PC-3 (cell line): ENCODE measurements around the gene VWDE. TPM values are rescaled to one million over a fixed set of nuclear protein-coding genes. Genes with fewer than 3 reads are reported as not detected.

ENCODE experiments used
- ATAC-seq: fragments of 200-7000 bp; cut with Tn5 transposase; 2 replicates; pipeline ENCODE4 v1.9.1; 2020; ENCODE audit warnings: mild to moderate bottlenecking, moderate library complexity
- BruUV-seq: library from RNA; stranded (reverse); fragments of 400-500 nt; replicated peaks from 2 replicates; lab custom pipeline; 2021; lab: Mats Ljungman, UMichigan
- CTCF ChIA-PET: fragments of 300-600 bp; sonication (Branson Sonifier 250); formaldehyde crosslinking; loops from one replicate; lab custom pipeline; 2022; ENCODE audit warnings: antibody characterized with exemption; lab: Charles Lee
- POLR2A ChIA-PET: fragments of 300-600 bp; sonication (Branson Sonifier 250); formaldehyde crosslinking; loops from one replicate; lab custom pipeline; 2022; ENCODE audit warnings: antibody characterized with exemption; ENCODE audit not compliant: unreplicated experiment; lab: Charles Lee
- DNase-seq: peaks from one replicate; pipeline ENCODE4 v3.0.0-alpha.2; 2015
- H2AFZ ChIP-seq: fragments of 300-600 bp; sonication (generic); 2 replicates; pipeline ENCODE4 v1.6.0; 2016; ENCODE audit warnings: antibody characterized with exemption, low read length
- H3F3A ChIP-seq: fragments of 300-600 bp; sonication (generic); one replicate; pipeline ENCODE4 v1.6.0; 2017; ENCODE audit warnings: antibody characterized with exemption, low read length, control low read depth, mild to moderate bottlenecking; ENCODE audit not compliant: unreplicated experiment
- H3K27ac ChIP-seq: fragments of 300-600 bp; sonication (generic); 2 replicates; pipeline ENCODE4 v1.5.1; 2016; ENCODE audit warnings: mild to moderate bottlenecking, low read length
- H3K27me3 ChIP-seq: fragments of 300-600 bp; sonication (generic); 2 replicates; pipeline ENCODE4 v1.6.1; 2016; ENCODE audit warnings: low read length, mixed read lengths
- H3K36me3 ChIP-seq: fragments of 300-600 bp; sonication (generic); 2 replicates; pipeline ENCODE4 v1.6.1; 2016; ENCODE audit warnings: low read depth, mixed run types, low read length, mixed read lengths
- H3K4me1 ChIP-seq: fragments of 300-600 bp; sonication (generic); 2 replicates; pipeline ENCODE4 v1.5.1; 2016; ENCODE audit warnings: low read length; ENCODE audit not compliant: insufficient read depth
- H3K4me2 ChIP-seq: fragments of 300-600 bp; sonication (generic); 2 replicates; pipeline ENCODE4 v1.6.0; 2016; ENCODE audit warnings: low read length
- H3K4me3 ChIP-seq: fragments of 300-600 bp; sonication (generic); 2 replicates; pipeline ENCODE4 v1.5.1; 2016; ENCODE audit warnings: mild to moderate bottlenecking, low read length, mixed read lengths
- H3K79me2 ChIP-seq: fragments of 300-600 bp; sonication (generic); 2 replicates; pipeline ENCODE4 v1.6.1; 2017; ENCODE audit warnings: low read length, mixed read lengths
- H3K9ac ChIP-seq: fragments of 300-600 bp; sonication (generic); 2 replicates; pipeline ENCODE4 v1.6.0; 2016; ENCODE audit warnings: mild to moderate bottlenecking, low read length
- H3K9me2 ChIP-seq: fragments of 300-600 bp; sonication (generic); replicated peaks from 2 replicates; pipeline ENCODE4 v1.6.1; 2016; ENCODE audit warnings: mixed run types, low read length, mixed read lengths
- H3K9me3 ChIP-seq: fragments of 300-600 bp; sonication (generic); 2 replicates; pipeline ENCODE4 v1.6.1; 2016; ENCODE audit warnings: low read length, mixed read lengths
- H4K20me1 ChIP-seq: fragments of 300-600 bp; sonication (generic); 2 replicates; pipeline ENCODE4 v1.6.1; 2016; ENCODE audit warnings: low read length, mixed read lengths
- CTCF ChIP-seq: fragments of 300-600 bp; sonication (generic); conservative IDR thresholded peaks from 2 replicates; pipeline ENCODE4 v1.5.1; 2017; ENCODE audit warnings: antibody characterized with exemption, low read depth, mild to moderate bottlenecking, low read length
- EZH2 ChIP-seq: fragments of 300-600 bp; sonication (generic); IDR thresholded peaks from one replicate; pipeline ENCODE4 v1.6.1; 2017; ENCODE audit warnings: antibody characterized with exemption, mild to moderate bottlenecking, low read length; ENCODE audit not compliant: unreplicated experiment
- EZH2phosphoT487 ChIP-seq: fragments of 300-600 bp; sonication (generic); IDR thresholded peaks from 2 replicates; pipeline ENCODE4 v1.6.1; 2018; ENCODE audit warnings: mild to moderate bottlenecking, antibody characterized with exemption, low read length, borderline replicate concordance
- intact Hi-C: fragments of 100-400 bp; cut with micrococcal nuclease; formaldehyde crosslinking; loops from 2 replicates; pipeline ENCODE4 v1.9.0; 2023
- total RNA-seq: library from RNA; depleted of rRNA; stranded (reverse); fragments of >200 nt; gene quantifications from 2 replicates; pipeline ENCODE4 v1.2.3, GENCODE V29; 2014

The VWDE gene
- total RNA-seq, 1 experiment from 2014 or later = 7.7 TPM

GRCh38 chr7:12444785-12445184, 41.1 kb upstream of the VWDE start:
- ATAC-seq (no peak), DNase-seq (no peak)
- CTCF ChIA-PET = no interaction called here
- H3K9me2 ChIP-seq = no peaks in the 10 kb centered on the region
- H3K9me3 ChIP-seq = no peaks in the 10 kb centered on the region
- H3K4me3 ChIP-seq = no peak overlapping the region
- no peak overlapping the region for H3K27ac ChIP-seq
- H3K36me3 ChIP-seq = no peaks in the 10 kb centered on the region
- H4K20me1 ChIP-seq = no peaks in the 10 kb centered on the region
- H2AFZ ChIP-seq = no peak overlapping the region
- H3K79me2 ChIP-seq = no peaks in the 10 kb centered on the region
- H3F3A ChIP-seq = no peaks in the 10 kb centered on the region
- H3K4me2 ChIP-seq = no peak overlapping the region
- no peaks in the 10 kb centered on the region for H3K27me3 ChIP-seq
- BruUV-seq = no TSS peak
- no peaks in the 10 kb centered on the region for H3K4me1 ChIP-seq
- POLR2A ChIA-PET = no interaction called here
- intact Hi-C loops = no loop called here
- TF ChIP-seq EZH2phosphoT487 (no peak), CTCF (no peak), EZH2 (no peak)
- no peak overlapping the region for H3K9ac ChIP-seq

- DNase-seq (no peak), ATAC-seq (no peak)
- BruUV-seq = no TSS peak
- ChIA-PET POLR2A (no interaction called here), CTCF (no interaction called here)
- Histone ChIP-seq H3K36me3 (no peaks in the 10 kb centered on the region), H3K9me3 (no peaks in the 10 kb centered on the region), H3K79me2 (no peaks in the 10 kb centered on the region), H3K9ac (no peak overlapping the region), H3K4me2 (no peak overlapping the region), H3K4me1 (peaks cover 14% of the 10 kb centered on the region), H3K9me2 (no peaks in the 10 kb centered on the region), H3K27ac (no peak overlapping the region), H3K27me3 (no peaks in the 10 kb centered on the region), H3K4me3 (no peak overlapping the region), H2AFZ (no peak overlapping the region), H3F3A (no peaks in the 10 kb centered on the region), H4K20me1 (no peaks in the 10 kb centered on the region)
- intact Hi-C loops = no loop called here
- TF ChIP-seq CTCF = no peak
- TF ChIP-seq EZH2phosphoT487 = no peak
- no peak for TF ChIP-seq EZH2
Observed at GRCh38 chr7:12440229-12440628, 36.6 kb upstream of the VWDE start.

GRCh38 chr7:12436896-12437535, 33.4 kb upstream of the VWDE start:
- intact Hi-C loops = loop anchor here (1.0 kb wide), 2 partner anchors 48 to 54 kb away; no protein-coding TSS in a partner anchor
- DNase-seq = peak; percentile 68

More at GRCh38 chr7:12436896-12437535, 33.4 kb upstream of the VWDE start:
- no peaks in the 10 kb centered on the region for H3K79me2 ChIP-seq
- peak overlapping the region; percentile 26; the same call in 1 of the 2 replicates for H3K9ac ChIP-seq
- H3K4me2 ChIP-seq = peak overlapping the region; percentile 60
- peak; percentile 70 for ATAC-seq
- H2AFZ ChIP-seq = 0 out of 2 replicates have a peak overlapping the region, but pooled peaks have one; percentile 24
- H3K4me1 ChIP-seq = peaks cover 14% of the 10 kb centered on the region
- H3K4me3 ChIP-seq = no peak overlapping the region
- H3K9me2 ChIP-seq = no peaks in the 10 kb centered on the region
- H4K20me1 ChIP-seq = no peaks in the 10 kb centered on the region
- no TSS peak for BruUV-seq
- POLR2A ChIA-PET = no interaction called here
- peak overlapping the region; percentile 78 for H3K27ac ChIP-seq
- CTCF ChIA-PET = interaction anchor here (0.6 to 1.9 kb wide), 5 partner anchors 22 to 263 kb away, joined by 3 to 11 read pairs (median 4); no protein-coding TSS in a partner anchor
- no peaks in the 10 kb centered on the region for H3F3A ChIP-seq
- no peaks in the 10 kb centered on the region for H3K36me3 ChIP-seq
- H3K9me3 ChIP-seq = no peaks in the 10 kb centered on the region
- TF ChIP-seq EZH2 (no peak), CTCF (peak; percentile 55), EZH2phosphoT487 (no peak)
- H3K27me3 ChIP-seq = no peaks in the 10 kb centered on the region
